ENCODE results near the gene PDE2A. TPM values are rescaled to one million over a fixed set of nuclear protein-coding genes. Genes with fewer than 3 reads are reported as not detected.

The PDE2A gene
- polyA plus RNA-seq, 1 experiment = 0.64 TPM

DNA sequence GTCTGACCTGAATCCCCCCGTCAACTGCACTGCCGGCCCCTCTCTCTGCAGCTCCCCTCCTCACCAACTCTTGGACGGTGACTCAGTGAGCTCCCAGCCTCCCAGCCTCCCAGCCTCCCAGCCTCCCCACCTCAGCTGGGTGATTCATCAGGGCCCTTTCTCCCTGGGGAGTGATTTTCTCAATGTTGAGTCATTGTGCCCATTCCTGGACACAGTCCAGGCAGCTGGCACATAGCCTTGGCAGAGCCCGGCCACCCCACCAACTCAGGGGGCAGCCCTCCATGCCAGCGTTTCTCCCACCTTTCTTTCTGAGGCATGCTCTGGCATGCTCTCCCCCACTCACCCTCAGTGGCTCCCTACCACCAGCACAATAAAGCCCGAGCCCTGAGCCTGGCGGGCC lies 30.7 kb downstream of the PDE2A start:
- Histone ChIP-seq H3K4me3 (ENCODE audit: low read depth, low read length) (no peak overlapping the region), H3K27me3 (ENCODE audit: control insufficient read depth, insufficient read depth, low read length) (peaks cover 23% of the 10 kb centered on the region), H3K36me3 (ENCODE audit: control insufficient read depth, insufficient read depth, low read length) (no peaks in the 10 kb centered on the region)
- no peak for DNase-seq (ENCODE audit: low read depth)
- TF ChIP-seq, protein P1, sequence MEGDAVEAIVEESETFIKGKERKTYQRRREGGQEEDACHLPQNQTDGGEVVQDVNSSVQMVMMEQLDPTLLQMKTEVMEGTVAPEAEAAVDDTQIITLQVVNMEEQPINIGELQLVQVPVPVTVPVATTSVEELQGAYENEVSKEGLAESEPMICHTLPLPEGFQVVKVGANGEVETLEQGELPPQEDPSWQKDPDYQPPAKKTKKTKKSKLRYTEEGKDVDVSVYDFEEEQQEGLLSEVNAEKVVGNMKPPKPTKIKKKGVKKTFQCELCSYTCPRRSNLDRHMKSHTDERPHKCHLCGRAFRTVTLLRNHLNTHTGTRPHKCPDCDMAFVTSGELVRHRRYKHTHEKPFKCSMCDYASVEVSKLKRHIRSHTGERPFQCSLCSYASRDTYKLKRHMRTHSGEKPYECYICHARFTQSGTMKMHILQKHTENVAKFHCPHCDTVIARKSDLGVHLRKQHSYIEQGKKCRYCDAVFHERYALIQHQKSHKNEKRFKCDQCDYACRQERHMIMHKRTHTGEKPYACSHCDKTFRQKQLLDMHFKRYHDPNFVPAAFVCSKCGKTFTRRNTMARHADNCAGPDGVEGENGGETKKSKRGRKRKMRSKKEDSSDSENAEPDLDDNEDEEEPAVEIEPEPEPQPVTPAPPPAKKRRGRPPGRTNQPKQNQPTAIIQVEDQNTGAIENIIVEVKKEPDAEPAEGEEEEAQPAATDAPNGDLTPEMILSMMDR (IDR thresholded peaks at IDR 0.05; ENCODE audit: insufficient read depth, low read depth, low read length) = no peak
- POLR2A ChIA-PET = no interaction called here
- CTCF ChIA-PET = interaction anchor here (0.9 to 6.5 kb wide), 14 partner anchors 11 to 181 kb away, joined by 3 to 57 read pairs (median 4); no protein-coding TSS in a partner anchor

DNA sequence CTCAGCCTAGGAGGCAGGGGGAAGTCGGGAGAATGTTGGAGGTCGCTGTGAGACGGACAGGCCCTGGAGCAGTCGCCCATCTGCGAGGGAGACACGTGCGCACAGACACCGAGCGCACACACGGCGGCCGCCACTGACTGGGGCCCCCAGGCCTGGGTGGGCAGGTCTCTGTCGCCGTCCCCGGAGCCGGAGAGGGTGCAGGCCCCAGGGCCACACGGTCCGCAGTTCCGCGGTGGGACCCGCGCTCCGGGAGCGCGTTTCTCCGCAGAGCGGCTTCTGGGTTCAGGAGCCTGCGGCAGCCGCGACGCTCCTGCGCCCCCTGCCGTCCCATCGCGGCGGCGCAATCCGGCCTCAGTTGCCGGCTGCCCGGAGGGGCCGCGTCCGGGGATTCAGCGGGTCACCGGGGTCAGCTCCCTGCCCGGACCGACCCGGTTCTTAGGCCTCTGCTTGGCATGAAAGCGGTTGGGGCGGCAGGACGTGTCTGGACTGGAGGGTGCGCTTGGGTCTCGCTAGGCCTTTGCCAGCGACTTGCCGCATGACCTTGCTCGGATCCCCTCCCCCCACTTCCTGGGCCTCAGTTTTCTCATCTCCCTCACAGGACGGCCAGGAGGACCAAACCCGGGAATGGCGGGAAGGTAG lies 31.2 kb downstream of the PDE2A start:
- no peak for DNase-seq (ENCODE audit: low read depth)
- CTCF ChIA-PET = interaction anchor here (0.9 to 6.5 kb wide), 16 partner anchors 11 to 188 kb away, joined by 3 to 57 read pairs (median 4); no protein-coding TSS in a partner anchor
- TF ChIP-seq, protein P1 (IDR thresholded peaks at IDR 0.05; ENCODE audit: insufficient read depth, low read depth, low read length) = peak; percentile 74
- H3K27me3 ChIP-seq (ENCODE audit: control insufficient read depth, insufficient read depth, low read length) = peaks cover 25% of the 10 kb centered on the region
- POLR2A ChIA-PET = no interaction called here
- no peaks in the 10 kb centered on the region for H3K36me3 ChIP-seq (ENCODE audit: control insufficient read depth, insufficient read depth, low read length)
- H3K4me3 ChIP-seq (ENCODE audit: low read depth, low read length) = peak overlapping the region; percentile 39

DNA sequence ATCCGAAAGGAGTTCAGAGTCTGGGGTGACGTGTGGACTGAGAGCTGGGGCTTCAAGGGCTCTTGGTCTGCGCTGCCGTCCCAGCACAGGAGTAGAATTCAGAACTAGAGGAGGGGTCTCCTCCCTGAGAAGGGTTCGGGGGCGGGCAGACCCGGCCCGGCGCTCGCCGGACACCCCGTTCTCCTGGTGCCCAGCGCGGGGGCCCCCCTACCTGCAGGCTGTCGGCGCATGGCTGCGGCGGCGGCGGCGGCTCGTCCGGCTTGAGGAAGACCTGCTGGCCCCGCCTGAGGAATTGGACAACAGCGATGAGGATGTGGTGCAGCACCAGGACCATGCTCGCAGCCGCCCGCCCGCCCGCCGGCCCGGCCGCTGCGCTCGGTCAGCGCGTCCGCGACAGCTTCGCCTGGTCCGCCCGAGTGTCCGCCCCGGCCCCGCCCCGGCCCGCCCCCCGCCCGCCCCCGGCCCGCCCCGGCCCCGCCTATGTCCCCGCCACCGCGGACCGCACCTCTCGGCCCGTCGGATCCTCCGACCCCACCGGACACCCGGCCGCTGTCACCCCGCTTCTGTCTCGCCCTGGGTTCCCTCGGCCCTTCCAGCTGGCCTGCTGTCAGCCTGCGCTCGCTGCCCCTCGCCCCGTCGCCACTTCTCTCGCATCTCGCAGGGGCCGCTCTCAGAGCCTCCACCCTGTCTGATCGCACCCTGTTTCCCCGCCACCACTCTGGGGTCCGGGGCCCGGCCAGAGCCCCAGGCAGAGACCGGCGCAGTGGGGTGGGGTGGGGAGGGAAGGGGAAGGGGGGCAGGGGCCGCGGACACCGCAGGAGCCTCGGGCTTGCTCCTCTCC lies 32.0 kb downstream of the PDE2A start:
- H3K4me3 ChIP-seq (ENCODE audit: low read depth, low read length) = peak overlapping the region; percentile 39
- TF ChIP-seq, protein P1 (IDR thresholded peaks at IDR 0.05; ENCODE audit: insufficient read depth, low read depth, low read length) = no peak
- DNase-seq (ENCODE audit: low read depth) = no peak
- peaks cover 25% of the 10 kb centered on the region for H3K27me3 ChIP-seq (ENCODE audit: control insufficient read depth, insufficient read depth, low read length)
- ChIA-PET CTCF (interaction anchor here (0.5 to 6.5 kb wide), 7 partner anchors 12 to 208 kb away, joined by 3 to 57 read pairs (median 8); partner anchors contain the start of gene CLPB), POLR2A (no interaction called here)
- H3K36me3 ChIP-seq (ENCODE audit: control insufficient read depth, insufficient read depth, low read length) = no peaks in the 10 kb centered on the region

DNA sequence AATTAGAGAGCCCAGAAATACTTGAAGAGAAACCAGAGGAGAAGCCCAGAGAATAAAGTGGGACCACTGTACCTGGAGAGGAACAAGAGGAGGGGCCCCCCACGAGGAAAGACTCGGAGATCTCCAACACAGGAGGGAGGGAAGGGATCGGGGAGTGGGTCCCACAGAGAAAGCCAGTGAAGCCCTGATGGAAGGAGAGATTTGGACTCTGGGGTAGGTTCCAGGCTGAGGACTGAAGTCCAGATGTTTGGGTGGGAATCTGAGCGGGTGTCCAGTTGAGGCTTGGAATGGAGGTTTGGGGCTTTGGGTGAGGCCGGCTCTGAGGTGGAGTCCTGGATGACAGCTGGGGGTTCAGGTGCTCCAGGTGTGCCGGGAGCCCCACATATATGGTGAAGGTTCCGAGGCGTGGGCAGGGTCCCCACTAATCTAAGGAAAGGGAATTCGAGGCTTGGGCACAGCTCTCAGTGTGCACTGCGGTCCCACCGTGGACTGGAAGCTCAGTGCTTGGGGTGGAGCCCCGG lies 32.6 kb downstream of the PDE2A start:
- no peaks in the 10 kb centered on the region for H3K36me3 ChIP-seq (ENCODE audit: control insufficient read depth, insufficient read depth, low read length)
- DNase-seq (ENCODE audit: low read depth) = no peak
- CTCF ChIA-PET = interaction anchor here (0.5 to 6.5 kb wide), 4 partner anchors 54 to 207 kb away, joined by 3 to 57 read pairs (median 6); partner anchors contain the start of gene CLPB
- no peak overlapping the region for H3K4me3 ChIP-seq (ENCODE audit: low read depth, low read length)
- TF ChIP-seq, protein P1 (IDR thresholded peaks at IDR 0.05; ENCODE audit: insufficient read depth, low read depth, low read length) = no peak
- POLR2A ChIA-PET = no interaction called here
- H3K27me3 ChIP-seq (ENCODE audit: control insufficient read depth, insufficient read depth, low read length) = peaks cover 27% of the 10 kb centered on the region

All from BJ (cell line).